HG03565 (cell line): ENCODE measurements around the gene PDXK.
"Not testable (repeated sequence)": the region's sequence is repeated elsewhere in the genome, so short reads cannot be mapped to it uniquely, and the experiment has no call there.

Source experiments
- ATAC-seq: cut with Tn5 transposase; IDR thresholded peaks from one replicate; pipeline ENCODE4 v1.9.1; 2021; ENCODE audit warnings: mild to moderate bottlenecking, moderate library complexity; ENCODE audit not compliant: unreplicated experiment

The PDXK gene

GRCh38 chr21:43697758-43698643 lies 20.9 kb upstream of the PDXK start:
- no peak for ATAC-seq

GRCh38 chr21:43699492-43699777 lies 19.5 kb upstream of the PDXK start:
- not testable (repeated sequence) for ATAC-seq

GRCh38 chr21:43699933-43700599 lies 18.9 kb upstream of the PDXK start:
- no peak for ATAC-seq

- ATAC-seq = no peak
Measured at GRCh38 chr21:43701936-43702784, 16.8 kb upstream of the PDXK start.

DNA sequence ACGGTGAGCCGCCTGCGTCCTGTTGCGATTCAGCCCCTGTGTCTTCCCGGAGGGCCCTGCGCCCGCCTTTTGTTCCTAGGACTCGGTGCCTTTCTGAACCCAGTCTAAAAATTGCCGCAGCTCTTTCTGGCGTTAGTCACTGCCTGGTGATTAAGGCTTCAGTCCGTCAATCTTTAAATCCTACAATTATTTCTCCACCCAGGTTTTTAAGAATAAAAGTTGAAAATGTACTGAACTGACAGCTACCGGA lies 16.2 kb upstream of the PDXK start:
- ATAC-seq = no peak

GRCh38 chr21:43703035-43703880 lies 15.7 kb upstream of the PDXK start:
- no peak for ATAC-seq

DNA sequence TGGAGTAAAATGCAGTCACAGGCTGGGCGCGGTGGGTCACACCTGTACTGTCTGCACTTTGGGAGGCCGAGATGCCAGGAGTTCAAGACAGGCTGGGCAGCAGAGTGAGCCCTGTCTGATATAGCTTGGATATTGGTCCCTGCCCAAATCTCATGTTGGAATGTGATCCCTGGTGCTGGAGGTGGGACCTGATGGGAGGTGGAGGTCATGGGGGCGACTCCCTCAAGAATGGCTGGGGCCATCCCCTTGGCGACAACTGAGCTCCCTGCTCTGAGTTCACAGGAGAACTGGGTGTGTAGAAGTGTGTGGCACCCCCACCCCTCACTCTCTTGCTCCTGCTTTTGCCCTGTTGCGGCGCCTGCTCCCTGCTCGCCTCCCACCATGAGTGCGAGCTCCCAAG lies 11.5 kb upstream of the PDXK start:
- ATAC-seq = no peak

DNA sequence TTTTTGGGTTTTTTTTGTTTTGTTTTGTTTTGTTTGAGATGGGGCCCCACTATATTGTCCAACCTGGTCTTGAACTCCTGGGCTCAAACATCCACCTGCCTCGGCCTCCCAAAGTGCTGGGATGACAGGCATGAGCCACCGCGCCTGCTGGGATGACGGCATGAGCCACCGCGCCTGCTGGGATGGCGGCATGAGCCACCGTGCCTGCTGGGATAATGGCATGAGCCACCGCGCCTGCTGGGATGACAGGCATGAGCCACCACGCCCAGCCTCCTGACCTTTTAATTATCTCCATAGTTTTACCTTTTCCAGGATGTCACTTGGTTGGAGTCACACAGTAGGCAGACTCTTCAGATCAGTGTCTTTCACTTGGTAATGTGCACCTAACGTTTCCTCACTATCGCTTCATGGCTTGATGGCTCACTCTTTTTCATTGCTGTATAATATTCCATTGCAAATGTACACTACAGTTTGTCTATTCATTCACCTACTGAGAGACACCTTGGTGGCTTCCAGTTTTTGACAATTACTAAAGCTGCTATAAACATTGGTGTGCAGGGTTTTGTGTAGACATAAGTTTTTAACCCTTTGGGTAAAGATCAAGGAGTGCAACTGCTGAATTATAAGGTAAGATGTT lies 10.1 kb upstream of the PDXK start:
- ATAC-seq = no peak

- ATAC-seq = no peak
Measured at GRCh38 chr21:43712268-43712942, 6.5 kb upstream of the PDXK start.

DNA sequence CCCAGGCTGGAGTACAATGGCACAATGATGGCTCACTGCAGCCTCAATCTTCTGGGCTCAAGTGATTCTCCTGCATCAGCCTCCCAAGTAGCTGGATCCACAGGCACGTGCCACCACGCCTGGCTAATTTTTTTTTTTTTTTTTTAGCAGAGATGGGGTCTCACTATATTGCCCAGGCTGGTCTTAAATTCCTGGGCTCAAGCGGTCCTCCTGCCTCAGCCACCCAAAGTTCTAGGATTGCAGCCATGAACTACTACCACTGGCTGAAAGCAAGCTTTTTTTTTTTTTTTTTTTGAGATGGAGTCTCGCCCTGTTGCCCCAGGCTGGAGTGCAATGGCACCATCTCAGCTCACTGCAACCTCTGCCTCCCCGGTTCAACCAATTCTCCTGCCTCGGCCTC lies 5.8 kb upstream of the PDXK start:
- ATAC-seq = not testable (repeated sequence)

DNA sequence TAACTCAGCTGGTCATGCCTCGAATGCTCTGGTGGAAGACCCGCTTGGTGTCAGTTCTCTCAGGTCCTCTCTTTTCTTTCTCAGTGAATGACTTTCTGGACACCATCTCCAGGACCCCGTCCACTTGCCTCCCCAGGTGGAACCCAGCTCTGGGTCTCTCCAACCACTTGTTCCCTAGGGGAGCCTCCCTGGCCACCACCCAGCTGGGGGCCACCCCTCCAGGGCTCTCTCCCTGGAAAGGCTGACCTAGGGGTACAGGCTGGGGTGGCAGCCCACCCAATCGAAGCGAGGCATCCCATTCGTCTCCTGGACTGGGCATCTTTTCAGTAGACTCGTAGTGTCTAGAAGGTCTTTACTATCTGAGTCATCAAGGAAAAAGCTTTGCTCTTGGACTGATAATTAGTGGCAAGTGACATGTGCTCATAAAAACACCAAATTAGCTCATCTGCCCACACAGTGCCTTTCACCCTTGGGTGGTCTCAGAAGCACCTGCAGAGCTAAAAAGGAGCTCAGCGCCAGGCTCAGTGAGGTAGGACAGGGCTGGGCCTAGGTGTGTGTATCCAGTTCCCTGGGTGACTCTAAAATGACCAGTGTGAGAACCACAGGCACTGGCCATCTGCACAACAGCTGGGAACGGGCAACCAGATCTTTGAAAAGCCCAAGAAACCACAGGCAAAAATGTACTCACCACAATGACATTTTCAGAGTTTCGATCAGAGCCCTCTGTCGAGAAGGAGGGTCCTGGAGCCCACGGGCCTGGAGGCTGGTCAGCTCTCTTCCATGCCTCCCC lies 2.4 kb upstream of the PDXK start:
- ATAC-seq = peak; percentile 25

DNA sequence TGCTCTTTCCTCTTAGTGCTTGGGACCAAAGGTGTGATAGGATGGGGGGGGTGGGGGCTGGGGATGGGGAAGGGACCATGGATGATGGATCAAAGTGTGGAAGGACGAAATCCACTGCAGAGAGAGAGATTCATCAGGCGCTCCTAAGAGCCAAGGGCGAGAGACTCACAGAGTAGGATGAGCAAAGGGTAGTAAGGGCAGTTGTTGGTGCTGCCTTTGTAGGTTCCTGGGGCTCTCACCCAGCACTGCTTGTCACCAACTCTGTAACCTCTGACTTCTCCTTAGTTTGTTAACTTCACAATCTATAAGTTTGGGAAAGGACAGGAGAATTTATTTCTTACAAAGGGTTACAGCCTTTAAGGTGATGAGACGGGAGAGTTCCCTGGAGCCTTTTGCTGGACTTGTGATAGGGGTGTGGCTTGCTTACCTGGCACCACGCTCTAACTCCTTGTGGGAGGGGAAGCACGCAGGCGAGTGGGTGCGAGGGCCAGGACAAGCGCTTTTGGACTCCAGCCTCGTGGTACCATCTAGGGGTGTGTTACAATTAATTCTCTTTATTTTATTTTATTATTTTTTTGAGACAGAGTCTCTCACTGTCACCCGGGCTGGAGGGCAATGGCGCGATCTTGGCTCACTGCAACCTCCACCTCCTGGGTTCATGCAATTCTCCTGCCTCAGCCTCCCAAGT lies 1.6 kb upstream of the PDXK start:
- ATAC-seq = no peak

- ATAC-seq = no peak
Measured at GRCh38 chr21:43717967-43718871, 710 bp upstream of the PDXK start.

GRCh38 chr21:43719748-43720538 lies 1.0 kb downstream of the PDXK start:
- ATAC-seq = no peak

- no peak for ATAC-seq
Measured at GRCh38 chr21:43720539-43721166, 1.7 kb downstream of the PDXK start.

DNA sequence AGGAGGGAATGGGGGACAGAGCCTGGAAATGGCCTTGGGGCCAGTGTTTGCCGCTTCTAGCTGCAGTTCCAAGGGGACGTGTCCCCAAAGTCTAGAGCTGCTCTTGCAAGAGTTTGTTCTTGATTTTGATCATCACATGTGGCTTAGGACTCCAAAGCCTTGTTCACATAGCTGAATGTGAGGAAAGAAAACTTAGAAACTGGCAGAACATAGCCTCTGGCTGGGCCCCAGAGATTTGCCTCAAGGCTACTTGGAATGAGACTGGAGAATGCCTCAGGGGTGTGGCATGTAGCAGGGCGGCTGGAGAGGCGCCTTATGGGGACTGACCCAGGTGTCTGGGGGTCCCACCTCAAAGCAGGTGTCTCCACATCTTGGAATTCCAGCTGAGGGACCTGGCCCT lies 2.3 kb downstream of the PDXK start:
- no peak for ATAC-seq
